Endothelial cell of umbilical vein (primary cell): Measurements from ENCODE around the gene PFDN1.

Experiments
- GATA2 ChIP-seq: IDR thresholded peaks from 2 replicates; pipeline ENCODE4 v1.7.0; 2011; ENCODE audit warnings: low read depth, mild to moderate bottlenecking, moderate library complexity, mixed read lengths, low read length; ENCODE audit not compliant: insufficient read length, insufficient read depth
- JUN ChIP-seq: IDR thresholded peaks from 2 replicates; pipeline ENCODE4 v1.6.1; 2011; ENCODE audit warnings: borderline replicate concordance, low read depth; ENCODE audit not compliant: insufficient read length, insufficient read depth
- POLR2A ChIP-seq: IDR thresholded peaks from 2 replicates; pipeline ENCODE4 v1.6.1; 2012; ENCODE audit warnings: low read depth, mild to moderate bottlenecking, control low read depth, low read length
- TF ChIP-seq, protein P1 (sequence below), 2 donors: IDR thresholded peaks; 1 replicate in 1 of 2; 2 replicates in 1 of 2; pipeline ENCODE4 v1.5.1; 2011; ENCODE audit warnings: low read length in 2 of 2, mild to moderate bottlenecking in 2 of 2, moderate library complexity in 2 of 2, control low read depth in 1 of 2, inconsistent platforms in 1 of 2, low read depth in 1 of 2; ENCODE audit not compliant: insufficient read depth in 1 of 2; ENCODE audit errors: extremely low read depth in 1 of 2
- TF ChIP-seq, protein P2 (sequence below): IDR thresholded peaks from 2 replicates; pipeline ENCODE4 v1.6.1; 2011; ENCODE audit not compliant: insufficient read depth, insufficient read length

DNA sequence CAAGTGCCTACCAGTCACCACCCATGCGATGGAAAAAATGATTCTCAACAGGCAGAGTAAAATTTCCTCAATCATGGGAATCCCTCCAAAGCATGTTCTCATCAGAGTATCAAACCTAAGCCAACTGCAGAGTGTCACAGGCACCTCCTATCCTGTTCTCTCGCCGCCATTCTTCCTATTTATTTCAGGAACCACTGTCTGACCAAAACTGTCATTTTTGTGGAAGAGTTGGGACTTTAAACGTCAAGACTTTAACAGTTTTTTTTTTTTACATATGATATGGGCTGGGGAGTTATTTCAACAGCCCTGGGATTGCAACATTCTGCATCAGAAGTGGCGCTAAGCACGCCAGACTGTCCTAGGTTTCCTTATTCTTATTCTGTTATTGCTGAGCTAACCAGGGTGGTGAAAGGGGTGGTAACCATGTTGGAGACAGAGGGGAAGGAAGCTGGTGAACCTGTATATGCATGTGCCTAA, 29.5 kb downstream of the PFDN1 start:
- TF ChIP-seq, protein P1, sequence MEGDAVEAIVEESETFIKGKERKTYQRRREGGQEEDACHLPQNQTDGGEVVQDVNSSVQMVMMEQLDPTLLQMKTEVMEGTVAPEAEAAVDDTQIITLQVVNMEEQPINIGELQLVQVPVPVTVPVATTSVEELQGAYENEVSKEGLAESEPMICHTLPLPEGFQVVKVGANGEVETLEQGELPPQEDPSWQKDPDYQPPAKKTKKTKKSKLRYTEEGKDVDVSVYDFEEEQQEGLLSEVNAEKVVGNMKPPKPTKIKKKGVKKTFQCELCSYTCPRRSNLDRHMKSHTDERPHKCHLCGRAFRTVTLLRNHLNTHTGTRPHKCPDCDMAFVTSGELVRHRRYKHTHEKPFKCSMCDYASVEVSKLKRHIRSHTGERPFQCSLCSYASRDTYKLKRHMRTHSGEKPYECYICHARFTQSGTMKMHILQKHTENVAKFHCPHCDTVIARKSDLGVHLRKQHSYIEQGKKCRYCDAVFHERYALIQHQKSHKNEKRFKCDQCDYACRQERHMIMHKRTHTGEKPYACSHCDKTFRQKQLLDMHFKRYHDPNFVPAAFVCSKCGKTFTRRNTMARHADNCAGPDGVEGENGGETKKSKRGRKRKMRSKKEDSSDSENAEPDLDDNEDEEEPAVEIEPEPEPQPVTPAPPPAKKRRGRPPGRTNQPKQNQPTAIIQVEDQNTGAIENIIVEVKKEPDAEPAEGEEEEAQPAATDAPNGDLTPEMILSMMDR (IDR thresholded peaks at IDR 0.05; ENCODE audit: extremely low read depth in 1 of 2, insufficient read depth in 1 of 2, low read depth in 1 of 2, low read length in 2 of 2): no peak
- TF ChIP-seq, protein P2, sequence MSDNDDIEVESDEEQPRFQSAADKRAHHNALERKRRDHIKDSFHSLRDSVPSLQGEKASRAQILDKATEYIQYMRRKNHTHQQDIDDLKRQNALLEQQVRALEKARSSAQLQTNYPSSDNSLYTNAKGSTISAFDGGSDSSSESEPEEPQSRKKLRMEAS: no peak
- TF ChIP-seq POLR2A (no peak), GATA2 (no peak), JUN (no peak)
